Tongue (tissue), 2 donors: Measurements from ENCODE around the gene KXD1. TPM values are rescaled to one million over a fixed set of nuclear protein-coding genes. Genes with fewer than 3 reads are reported as not detected.

ENCODE experiments used
- DNase-seq: peaks from one replicate; pipeline ENCODE4 v3.0.0-alpha.2; 2015
- total RNA-seq: library from RNA; depleted of rRNA; stranded (reverse); fragments of >200 nt; gene quantifications from one replicate; pipeline ENCODE4 v1.2.3, GENCODE V29; 2014

Gene KXD1
- total RNA-seq, 1 donor from 2014 or later = 40.7 TPM

- DNase-seq = no peak
These were observed 45.7 kb downstream of the KXD1 start for GRCh38 chr19:18603255-18603957.

GRCh38 chr19:18603958-18604819, 46.5 kb downstream of the KXD1 start:
- DNase-seq = no peak

DNA sequence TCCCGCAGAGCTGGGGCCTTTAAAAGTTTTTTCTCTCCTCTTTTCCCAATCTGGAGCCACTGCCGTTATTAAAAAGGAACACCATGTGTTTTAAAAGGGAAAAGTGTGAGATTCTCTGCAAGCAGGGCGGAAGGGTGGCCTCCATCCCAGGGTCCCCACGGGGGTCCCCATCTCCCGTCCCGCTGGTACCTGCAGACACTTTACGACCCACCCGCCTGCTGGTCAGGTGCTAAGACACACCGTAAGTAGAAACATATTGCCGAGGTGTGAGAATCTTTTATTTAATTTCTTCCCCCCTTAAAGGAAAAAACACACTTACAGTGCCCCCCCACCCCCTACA, 47.1 kb downstream of the KXD1 start:
- DNase-seq = no peak

DNA sequence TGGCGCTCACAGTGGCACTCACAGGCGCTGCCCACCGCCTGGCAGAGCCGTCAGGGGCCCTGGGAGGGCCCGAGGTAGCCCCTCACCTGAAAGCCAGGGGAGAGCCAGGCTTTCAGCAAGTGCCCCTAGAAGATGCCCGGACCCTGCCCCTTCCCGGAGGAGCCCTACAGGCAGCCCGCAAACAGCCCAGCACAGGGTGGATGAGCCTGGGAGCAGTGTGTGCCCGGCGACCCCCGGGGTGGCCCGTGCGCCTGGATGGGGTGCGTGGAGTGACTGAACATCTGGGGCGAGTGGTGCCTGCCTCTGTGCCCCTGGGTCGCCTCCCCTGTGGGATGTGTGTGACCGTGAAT, 47.5 kb downstream of the KXD1 start:
- no peak for DNase-seq

DNA sequence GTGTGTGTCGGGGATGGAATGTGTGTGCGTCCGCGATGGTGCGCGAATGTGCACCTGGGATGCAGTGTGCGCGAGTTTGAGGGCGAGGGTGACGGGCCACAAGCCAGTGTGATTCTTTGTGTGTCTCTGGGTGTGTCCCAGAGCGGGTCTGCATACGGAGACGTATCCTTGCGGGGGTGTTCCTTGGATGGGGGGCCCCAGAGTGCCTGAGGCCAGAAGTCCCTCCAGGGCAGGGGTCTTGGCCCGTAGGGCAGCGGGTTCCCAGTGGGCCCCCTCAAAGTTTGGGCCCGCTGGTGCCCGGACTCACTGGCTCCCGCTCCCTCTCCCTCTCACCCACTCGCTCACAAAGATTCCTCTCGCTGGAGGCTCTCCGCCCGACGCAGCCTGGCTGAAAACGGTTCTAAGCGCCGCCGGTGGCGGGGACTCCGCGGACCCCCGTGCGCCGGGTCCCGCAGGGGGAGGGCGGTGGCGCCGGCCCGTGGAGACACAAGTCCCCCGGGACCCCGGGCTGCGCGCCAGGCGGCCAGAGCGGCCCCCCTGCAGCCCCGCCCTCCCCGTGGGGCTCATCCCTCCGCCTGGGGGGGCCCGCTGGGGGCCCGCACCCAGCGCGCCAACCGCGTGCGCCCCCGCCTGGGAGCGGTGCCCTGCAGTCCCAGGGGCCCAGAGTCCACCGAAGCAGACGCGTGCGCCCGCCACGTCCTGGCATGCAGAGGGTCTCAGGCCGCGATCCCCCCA, 48.0 kb downstream of the KXD1 start:
- DNase-seq = no peak

DNA sequence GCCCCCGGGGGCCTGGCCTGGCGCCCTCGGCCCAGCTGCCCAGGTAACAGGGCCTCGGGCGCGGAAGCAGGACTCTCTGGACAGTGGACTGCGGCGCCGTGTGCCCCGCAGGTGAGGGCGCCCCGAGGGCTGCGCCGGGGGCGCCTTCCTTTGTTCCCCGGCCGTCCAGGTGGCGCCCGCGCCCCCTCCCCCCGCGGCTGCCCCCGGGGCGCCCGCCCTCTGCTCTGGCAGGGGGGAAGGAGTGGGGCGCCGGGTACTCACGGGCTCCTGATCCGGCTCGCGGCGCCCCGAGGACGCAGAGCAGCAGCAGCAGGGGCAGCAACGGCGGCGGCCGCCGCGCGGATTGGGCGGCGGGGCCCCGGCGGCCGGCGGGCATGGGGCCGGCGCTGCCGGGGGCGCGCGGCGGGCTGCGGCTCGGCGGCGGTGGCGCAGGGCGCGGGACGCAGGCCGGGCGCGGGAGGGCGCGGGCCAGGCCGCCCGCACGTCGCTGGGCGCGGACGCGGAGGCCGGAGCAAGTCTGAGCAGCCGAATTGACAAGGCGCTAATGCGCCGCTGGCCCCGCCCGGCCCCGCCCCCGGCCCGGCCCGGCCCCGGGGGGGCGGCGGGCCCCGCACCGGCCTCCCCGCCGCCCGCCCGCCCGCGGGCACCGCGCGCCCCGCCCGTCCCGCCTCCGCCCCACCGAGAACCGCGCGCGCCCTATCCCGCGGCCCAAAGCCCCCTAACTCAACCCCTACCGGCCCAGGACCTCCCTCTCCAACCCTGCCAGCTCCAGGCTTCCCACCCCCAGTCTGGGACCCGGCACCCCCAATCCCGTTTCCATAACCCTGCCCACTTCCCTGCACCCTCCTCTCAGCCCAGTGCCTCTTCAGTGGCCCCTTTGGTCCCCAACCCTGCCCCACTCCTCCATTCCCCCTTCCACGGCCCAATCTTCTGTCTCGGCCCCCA, 48.9 kb downstream of the KXD1 start, which contains the start of gene CRLF1:
CRLF1 (minus strand) TSS at position 519 of the 945 bp plus-strand sequence; CDS start at position 376, 143 bp downstream.
- DNase-seq = no peak

DNA sequence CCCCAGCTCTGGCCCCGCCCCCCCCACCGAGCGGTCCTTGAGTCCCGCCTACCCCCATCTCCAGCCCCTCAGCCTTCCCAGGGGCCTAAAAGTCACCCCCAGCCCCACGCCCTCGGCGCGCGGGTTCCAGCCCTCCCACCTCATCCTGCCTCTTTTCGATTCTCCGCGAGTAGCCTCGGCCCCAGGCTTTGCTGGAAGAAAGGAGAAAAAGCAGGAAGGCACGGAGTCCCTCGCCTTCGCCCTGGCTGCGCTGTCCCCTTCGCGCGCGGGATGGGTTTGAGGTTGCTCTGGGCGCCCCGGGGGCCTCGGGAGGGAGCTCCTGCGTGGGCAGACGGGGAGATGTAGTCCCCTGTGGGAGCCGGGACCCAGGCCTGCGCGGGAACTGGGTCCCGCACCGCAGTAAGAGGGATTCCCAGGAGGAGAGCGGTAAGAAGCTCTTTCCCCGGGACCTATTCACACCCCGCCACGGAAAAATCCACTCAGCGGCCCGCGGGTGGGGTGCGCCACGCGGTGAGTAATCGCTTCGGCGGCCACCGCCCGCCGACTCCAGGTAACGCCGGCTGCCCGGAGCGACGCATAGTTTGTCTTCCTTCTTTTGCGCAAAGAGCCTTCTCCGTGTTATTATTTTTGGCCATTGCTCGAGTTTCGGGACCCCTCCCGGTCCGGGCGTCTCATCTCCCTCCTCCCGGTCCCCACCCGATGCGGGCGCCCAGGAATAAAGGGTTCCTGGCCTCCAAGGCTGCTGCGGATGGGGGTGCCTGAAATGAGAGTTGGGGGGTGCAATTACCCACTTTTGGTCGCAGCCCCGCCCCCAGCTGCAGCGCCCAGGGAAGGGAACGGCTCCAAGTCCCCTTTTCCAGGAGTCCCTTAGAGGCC, 49.8 kb downstream of the KXD1 start:
- DNase-seq = no peak

DNA sequence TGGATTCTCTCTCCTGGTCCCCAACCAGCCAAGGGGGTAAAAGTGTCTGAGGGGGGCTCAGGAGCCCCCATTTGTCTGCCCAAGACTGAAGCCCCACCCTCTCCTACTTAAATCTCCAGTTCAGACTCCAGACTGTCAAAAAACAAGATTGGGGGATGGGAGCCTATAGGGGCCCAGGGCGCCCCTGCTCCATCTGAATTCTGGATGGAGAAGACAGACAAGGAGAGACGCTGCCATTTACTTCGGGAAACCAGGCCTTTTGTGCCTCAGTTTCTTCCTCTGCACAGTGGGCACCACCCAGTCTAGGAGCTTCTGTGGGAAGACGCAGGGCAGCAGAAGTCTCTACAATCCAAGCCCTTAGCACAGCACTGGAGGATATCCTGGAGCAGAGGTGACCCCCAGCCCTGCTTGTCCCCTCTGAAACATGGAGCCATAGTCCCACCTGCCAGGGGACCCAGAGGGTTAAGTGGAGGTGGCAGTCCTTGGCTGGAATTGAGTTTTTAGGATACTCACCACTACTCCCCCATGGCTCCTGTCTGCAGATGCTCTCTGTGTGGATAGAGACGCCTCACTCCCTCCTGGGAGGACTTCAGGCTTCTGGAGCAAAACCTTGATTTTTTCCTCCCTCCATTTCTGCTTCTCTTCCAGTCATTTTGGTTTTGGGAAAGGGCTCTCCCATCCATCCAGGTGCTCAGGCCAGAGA, 50.6 kb downstream of the KXD1 start:
- DNase-seq = no peak

GRCh38 chr19:18608805-18609716, 51.4 kb downstream of the KXD1 start:
- no peak for DNase-seq

- no peak for DNase-seq
These were observed 52.0 kb downstream of the KXD1 start for GRCh38 chr19:18609717-18610051.

DNA sequence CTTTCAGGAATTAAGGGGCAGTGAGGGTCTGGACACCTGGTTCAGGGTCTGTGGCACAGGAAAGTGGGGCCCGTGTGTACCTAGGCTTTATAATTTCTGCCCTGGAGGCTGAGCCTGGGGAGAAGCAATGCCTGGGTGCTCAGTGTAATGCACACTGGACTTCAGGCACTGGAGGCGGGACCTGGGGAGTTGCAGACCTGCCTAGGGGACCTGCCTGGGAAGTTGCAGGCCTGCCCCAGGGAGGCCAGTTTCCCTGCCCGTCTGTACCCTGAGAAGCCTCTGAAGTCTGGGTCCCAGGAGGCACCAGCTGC, 52.5 kb downstream of the KXD1 start:
- DNase-seq = no peak

- no peak for DNase-seq
These were observed 53.1 kb downstream of the KXD1 start for GRCh38 chr19:18610556-18611326.

GRCh38 chr19:18611327-18612050, 53.8 kb downstream of the KXD1 start:
- DNase-seq = no peak

DNA sequence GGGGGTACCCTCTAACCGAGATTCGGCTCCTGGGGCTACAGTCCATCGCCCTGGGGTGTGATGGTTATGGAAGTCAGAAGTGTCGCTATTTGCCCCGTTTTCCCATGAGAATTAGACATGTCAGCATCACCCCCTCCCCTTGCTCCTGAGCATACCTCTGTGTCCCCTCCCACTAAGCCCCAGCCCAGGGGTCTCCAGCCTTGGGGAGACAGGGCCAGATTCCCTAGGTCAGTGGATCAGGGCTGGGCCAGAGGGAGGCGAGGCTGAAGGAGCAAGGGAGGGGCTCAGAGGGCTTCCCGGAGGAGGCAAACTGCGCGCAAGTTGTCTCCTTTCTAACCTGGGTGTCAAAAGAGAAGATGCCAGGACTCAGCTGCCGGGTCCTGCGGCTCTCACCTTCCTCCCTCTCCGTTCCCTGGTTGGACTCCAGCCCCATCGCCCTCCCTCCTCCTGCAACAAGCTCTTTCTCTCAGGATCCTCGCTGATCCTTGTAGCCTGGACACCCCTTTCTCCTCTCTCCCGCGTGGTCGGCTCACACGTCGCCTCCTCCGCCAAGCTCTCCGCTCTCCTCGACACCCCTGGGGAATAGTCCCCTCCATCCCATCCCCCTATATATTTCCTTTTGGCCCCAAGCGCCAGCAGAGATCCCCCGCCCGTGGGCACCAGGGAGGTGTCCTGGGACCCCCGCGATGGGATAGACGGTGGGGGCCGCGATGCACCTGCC, 54.5 kb downstream of the KXD1 start:
- no peak for DNase-seq

DNA sequence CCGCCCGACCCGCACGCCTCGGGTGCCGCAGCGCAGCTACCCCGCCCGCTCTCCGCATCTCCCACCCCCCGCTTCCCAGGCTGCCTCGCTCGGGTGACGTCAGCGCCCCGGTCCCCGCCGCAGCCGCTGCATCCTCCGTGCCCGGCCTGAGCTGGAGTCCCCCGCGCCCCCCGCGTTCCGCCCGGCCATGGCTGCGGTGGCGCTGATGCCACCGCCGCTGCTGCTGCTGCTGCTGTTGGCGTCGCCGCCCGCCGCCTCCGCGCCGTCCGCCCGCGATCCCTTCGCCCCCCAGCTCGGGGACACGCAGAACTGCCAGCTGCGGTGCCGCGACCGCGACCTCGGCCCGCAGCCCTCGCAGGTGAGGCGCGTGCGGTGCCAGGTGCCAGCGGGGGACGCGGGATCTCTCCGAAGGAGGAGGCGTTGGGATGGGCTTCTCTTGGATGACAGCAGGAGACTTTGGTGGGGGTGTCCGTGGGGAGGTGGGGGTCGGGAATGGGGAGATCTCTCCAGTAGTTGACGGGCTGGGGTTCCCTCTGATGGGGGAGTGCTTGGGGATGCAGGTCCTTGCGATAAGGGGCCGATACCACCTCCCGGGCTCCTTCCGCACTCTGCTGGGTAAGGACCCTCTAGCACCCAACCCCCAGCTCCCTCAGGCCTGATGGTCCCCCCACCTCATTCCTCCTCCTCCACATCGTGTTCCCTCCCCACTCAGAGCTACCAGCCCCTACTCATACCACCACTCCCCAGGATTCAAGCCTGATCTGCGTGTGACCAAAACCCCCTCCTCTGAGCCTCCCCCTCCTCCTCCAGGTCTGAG, 55.3 kb downstream of the KXD1 start, which contains the start of gene TMEM59L:
TMEM59L (plus strand) TSS at position 99 of the 817 bp plus-strand sequence; CDS start at position 188, 89 bp downstream.
- DNase-seq = no peak

- no peak for DNase-seq
These were observed 56.0 kb downstream of the KXD1 start for GRCh38 chr19:18613589-18614234.
